IPS-15b (cell line): ENCODE data around the gene F5.

Experiments
- H3K27me3 ChIP-seq: one replicate; pipeline ENCODE4 v1.6.1; 2013; ENCODE audit warnings: low read length; ENCODE audit not compliant: control insufficient read depth, insufficient read depth
- H3K36me3 ChIP-seq: one replicate; pipeline ENCODE4 v1.6.1; 2013; ENCODE audit warnings: low read length; ENCODE audit not compliant: control insufficient read depth, insufficient read depth
- H3K4me1 ChIP-seq: one replicate; pipeline ENCODE4 v1.6.1; 2013; ENCODE audit warnings: mild to moderate bottlenecking, low read length; ENCODE audit not compliant: control insufficient read depth, insufficient read depth
- H3K4me3 ChIP-seq: one replicate; pipeline ENCODE4 v1.5.1; 2013; ENCODE audit warnings: low read depth, low read length
- H3K9ac ChIP-seq: one replicate; pipeline ENCODE4 v1.6.1; 2013; ENCODE audit warnings: low read depth, mild to moderate bottlenecking, low read length
- H3K9me3 ChIP-seq: one replicate; pipeline ENCODE4 v1.6.1; 2013; ENCODE audit warnings: mild to moderate bottlenecking, low read length; ENCODE audit not compliant: control insufficient read depth, insufficient read depth

F5 gene

DNA sequence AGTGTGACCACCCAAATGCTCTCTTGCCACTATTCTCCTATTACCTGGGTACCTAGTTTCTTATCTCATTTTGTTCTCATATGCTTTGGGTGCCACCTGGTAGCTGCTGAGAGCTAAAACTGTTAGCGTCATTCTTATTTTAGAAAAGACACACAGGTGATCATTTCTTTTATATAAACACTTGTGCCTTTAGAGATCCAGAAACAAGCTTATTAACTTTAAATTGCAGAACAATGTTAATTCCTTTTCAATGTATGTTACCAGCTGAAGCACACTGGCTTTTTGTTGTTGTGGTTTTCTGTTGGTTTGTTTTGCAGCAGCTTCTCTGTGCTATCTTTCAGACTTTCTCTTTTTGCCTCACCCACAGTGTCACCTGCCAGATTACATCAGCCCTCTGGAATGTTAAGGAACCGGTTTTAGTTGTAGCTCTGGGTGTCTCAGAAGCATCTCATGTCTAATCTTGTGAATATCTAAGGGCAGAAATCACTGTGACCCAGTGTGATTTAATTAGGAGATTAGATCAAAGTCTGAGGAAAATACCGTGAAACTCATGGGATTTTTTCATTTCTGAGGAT, 57.1 kb downstream of the F5 start:
- no peak overlapping the region for H3K9ac ChIP-seq
- H3K27me3 ChIP-seq: no peaks in the 10 kb centered on the region
- H3K9me3 ChIP-seq: no peaks in the 10 kb centered on the region
- peaks cover 11% of the 10 kb centered on the region for H3K4me1 ChIP-seq
- H3K36me3 ChIP-seq: no peaks in the 10 kb centered on the region
- H3K4me3 ChIP-seq: no peak overlapping the region

- Histone ChIP-seq H3K9me3 (no peaks in the 10 kb centered on the region), H3K4me1 (peaks cover 11% of the 10 kb centered on the region), H3K4me3 (no peak overlapping the region), H3K27me3 (no peaks in the 10 kb centered on the region), H3K36me3 (no peaks in the 10 kb centered on the region), H3K9ac (no peak overlapping the region)
Observed at GRCh38 chr1:169528215-169529067, 57.8 kb downstream of the F5 start.

- no peaks in the 10 kb centered on the region for H3K27me3 ChIP-seq
- H3K4me3 ChIP-seq: no peak overlapping the region
- H3K4me1 ChIP-seq: peaks cover 11% of the 10 kb centered on the region
- H3K9me3 ChIP-seq: no peaks in the 10 kb centered on the region
- no peak overlapping the region for H3K9ac ChIP-seq
- no peaks in the 10 kb centered on the region for H3K36me3 ChIP-seq
Observed at GRCh38 chr1:169527451-169528214, 58.6 kb downstream of the F5 start.

DNA sequence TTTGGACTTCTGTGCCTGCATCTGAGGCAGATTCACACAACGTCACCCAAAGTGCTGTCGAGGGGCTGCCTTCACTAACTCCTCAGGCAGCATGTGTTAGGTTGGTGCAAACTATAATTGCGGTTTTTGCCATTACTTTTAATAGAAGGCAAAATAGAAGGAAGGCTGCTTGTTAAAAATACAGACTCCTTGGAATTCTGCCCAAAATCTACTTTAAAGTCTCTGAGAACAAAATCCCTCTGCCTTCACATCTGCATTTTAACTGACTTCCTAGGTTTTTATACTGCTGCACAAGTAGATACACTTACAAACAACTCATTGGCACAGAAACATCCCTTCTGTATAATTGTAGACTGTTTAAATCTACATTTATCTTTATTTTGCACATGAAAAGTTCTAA, 59.3 kb downstream of the F5 start:
- Histone ChIP-seq H3K9me3 (no peaks in the 10 kb centered on the region), H3K36me3 (no peaks in the 10 kb centered on the region), H3K27me3 (no peaks in the 10 kb centered on the region), H3K4me1 (peaks cover 11% of the 10 kb centered on the region), H3K9ac (no peak overlapping the region), H3K4me3 (no peak overlapping the region)

GRCh38 chr1:169526120-169526832, 60.0 kb downstream of the F5 start:
- H3K36me3 ChIP-seq: no peaks in the 10 kb centered on the region
- H3K27me3 ChIP-seq: no peaks in the 10 kb centered on the region
- H3K9me3 ChIP-seq: no peaks in the 10 kb centered on the region
- H3K4me1 ChIP-seq: peaks cover 11% of the 10 kb centered on the region
- no peak overlapping the region for H3K9ac ChIP-seq
- no peak overlapping the region for H3K4me3 ChIP-seq

GRCh38 chr1:169525391-169525790, 60.9 kb downstream of the F5 start:
- Histone ChIP-seq H3K9ac (no peak overlapping the region), H3K27me3 (no peaks in the 10 kb centered on the region), H3K36me3 (no peaks in the 10 kb centered on the region), H3K4me3 (no peak overlapping the region), H3K9me3 (no peaks in the 10 kb centered on the region), H3K4me1 (peaks cover 11% of the 10 kb centered on the region)

DNA sequence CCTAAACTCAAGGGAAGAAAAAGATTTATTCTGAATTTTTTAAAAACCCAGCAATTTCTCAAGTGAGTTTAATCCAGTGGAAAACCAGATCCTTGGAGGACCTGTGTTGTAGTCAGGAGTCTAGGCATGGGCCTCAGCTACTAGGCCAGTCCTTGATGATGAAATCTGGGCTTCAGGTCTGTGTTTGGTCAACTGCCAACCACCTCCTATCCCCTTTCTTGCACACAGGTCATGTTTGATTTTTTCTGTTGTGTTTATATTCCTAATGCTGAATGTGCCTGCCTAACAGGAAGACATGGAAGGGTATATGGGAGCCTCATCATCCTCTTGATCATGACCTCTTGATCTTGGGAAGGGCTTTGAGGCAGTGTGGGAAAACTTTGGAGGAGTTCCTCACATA, 62.4 kb downstream of the F5 start:
- H3K4me1 ChIP-seq: peaks cover 4% of the 10 kb centered on the region
- H3K9me3 ChIP-seq: no peaks in the 10 kb centered on the region
- H3K27me3 ChIP-seq: no peaks in the 10 kb centered on the region
- H3K36me3 ChIP-seq: no peaks in the 10 kb centered on the region
- H3K9ac ChIP-seq: no peak overlapping the region
- H3K4me3 ChIP-seq: no peak overlapping the region

- H3K36me3 ChIP-seq: no peaks in the 10 kb centered on the region
Observed at GRCh38 chr1:169521226-169521625, 65.1 kb downstream of the F5 start.

GRCh38 chr1:169517558-169518186, 68.6 kb downstream of the F5 start:
- Histone ChIP-seq H3K9me3 (no peaks in the 10 kb centered on the region), H3K36me3 (no peaks in the 10 kb centered on the region), H3K4me1 (no peaks in the 10 kb centered on the region), H3K9ac (no peak overlapping the region), H3K4me3 (no peak overlapping the region), H3K27me3 (no peaks in the 10 kb centered on the region)

More at GRCh38 chr1:169521226-169521625, 65.1 kb downstream of the F5 start:
- H3K9ac ChIP-seq: no peak overlapping the region
- no peaks in the 10 kb centered on the region for H3K4me1 ChIP-seq
- no peak overlapping the region for H3K4me3 ChIP-seq
- no peaks in the 10 kb centered on the region for H3K9me3 ChIP-seq
- no peaks in the 10 kb centered on the region for H3K27me3 ChIP-seq

- Histone ChIP-seq H3K9me3 (no peaks in the 10 kb centered on the region), H3K36me3 (no peaks in the 10 kb centered on the region), H3K4me3 (no peak overlapping the region), H3K9ac (no peak overlapping the region), H3K27me3 (no peaks in the 10 kb centered on the region), H3K4me1 (no peaks in the 10 kb centered on the region)
Observed at GRCh38 chr1:169515641-169516040, 70.6 kb downstream of the F5 start.
